Measurements from ENCODE around the gene NDUFS1. TPM values are rescaled to one million over a fixed set of nuclear protein-coding genes. Genes with fewer than 3 reads are reported as not detected.
A peak's percentile ranks its signal among the peaks of the same experiment; 100 is the strongest.

The NDUFS1 gene
- total RNA-seq, 1 experiment from 2014 or later: 106 TPM

- no peaks in the 10 kb centered on the region for H3K27me3 ChIP-seq (ENCODE audit: control insufficient read depth, insufficient read depth, low read length)
- in situ Hi-C loops (cut with HindIII; ENCODE audit: low pct_unique_long_range_greater_than_20kb, low sequenced_read_pairs) (no loop called here), intact Hi-C loops (cut with micrococcal nuclease; ENCODE audit: unreplicated experiment) (no loop called here)
- H3K4me1 ChIP-seq (ENCODE audit: control insufficient read depth, insufficient read depth, low read length): no peaks in the 10 kb centered on the region
- no peaks in the 10 kb centered on the region for H3K9me3 ChIP-seq (ENCODE audit: control insufficient read depth, insufficient read depth, low read depth, low read length)
- no peak overlapping the region for H3K4me3 ChIP-seq (ENCODE audit: low read depth in 2 of 2, low read length in 2 of 2)
- DNase-seq (ENCODE audit: low read depth, low spot score) (no peak), ATAC-seq (no peak)
- peaks cover 43% of the 10 kb centered on the region for H3K36me3 ChIP-seq (ENCODE audit: control insufficient read depth, insufficient read depth, low read length)
- ChIA-PET CTCF (no interaction called here), POLR2A (interaction anchor here (0.7 kb wide), 1 partner anchor 73 kb away, joined by 4 read pairs; no protein-coding TSS in a partner anchor)
- BruUV-seq (replicated peaks): no TSS peak
- TF ChIP-seq TCF7L2 (IDR thresholded peaks at IDR 0.05; ENCODE audit: low read depth, low read length): no peak
- TF ChIP-seq, protein P1, sequence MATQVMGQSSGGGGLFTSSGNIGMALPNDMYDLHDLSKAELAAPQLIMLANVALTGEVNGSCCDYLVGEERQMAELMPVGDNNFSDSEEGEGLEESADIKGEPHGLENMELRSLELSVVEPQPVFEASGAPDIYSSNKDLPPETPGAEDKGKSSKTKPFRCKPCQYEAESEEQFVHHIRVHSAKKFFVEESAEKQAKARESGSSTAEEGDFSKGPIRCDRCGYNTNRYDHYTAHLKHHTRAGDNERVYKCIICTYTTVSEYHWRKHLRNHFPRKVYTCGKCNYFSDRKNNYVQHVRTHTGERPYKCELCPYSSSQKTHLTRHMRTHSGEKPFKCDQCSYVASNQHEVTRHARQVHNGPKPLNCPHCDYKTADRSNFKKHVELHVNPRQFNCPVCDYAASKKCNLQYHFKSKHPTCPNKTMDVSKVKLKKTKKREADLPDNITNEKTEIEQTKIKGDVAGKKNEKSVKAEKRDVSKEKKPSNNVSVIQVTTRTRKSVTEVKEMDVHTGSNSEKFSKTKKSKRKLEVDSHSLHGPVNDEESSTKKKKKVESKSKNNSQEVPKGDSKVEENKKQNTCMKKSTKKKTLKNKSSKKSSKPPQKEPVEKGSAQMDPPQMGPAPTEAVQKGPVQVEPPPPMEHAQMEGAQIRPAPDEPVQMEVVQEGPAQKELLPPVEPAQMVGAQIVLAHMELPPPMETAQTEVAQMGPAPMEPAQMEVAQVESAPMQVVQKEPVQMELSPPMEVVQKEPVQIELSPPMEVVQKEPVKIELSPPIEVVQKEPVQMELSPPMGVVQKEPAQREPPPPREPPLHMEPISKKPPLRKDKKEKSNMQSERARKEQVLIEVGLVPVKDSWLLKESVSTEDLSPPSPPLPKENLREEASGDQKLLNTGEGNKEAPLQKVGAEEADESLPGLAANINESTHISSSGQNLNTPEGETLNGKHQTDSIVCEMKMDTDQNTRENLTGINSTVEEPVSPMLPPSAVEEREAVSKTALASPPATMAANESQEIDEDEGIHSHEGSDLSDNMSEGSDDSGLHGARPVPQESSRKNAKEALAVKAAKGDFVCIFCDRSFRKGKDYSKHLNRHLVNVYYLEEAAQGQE (IDR thresholded peaks at IDR 0.05; ENCODE audit: insufficient read depth in 1 of 2, low read depth in 2 of 2, low read length in 1 of 2): no peak
- TF ChIP-seq, protein P2, sequence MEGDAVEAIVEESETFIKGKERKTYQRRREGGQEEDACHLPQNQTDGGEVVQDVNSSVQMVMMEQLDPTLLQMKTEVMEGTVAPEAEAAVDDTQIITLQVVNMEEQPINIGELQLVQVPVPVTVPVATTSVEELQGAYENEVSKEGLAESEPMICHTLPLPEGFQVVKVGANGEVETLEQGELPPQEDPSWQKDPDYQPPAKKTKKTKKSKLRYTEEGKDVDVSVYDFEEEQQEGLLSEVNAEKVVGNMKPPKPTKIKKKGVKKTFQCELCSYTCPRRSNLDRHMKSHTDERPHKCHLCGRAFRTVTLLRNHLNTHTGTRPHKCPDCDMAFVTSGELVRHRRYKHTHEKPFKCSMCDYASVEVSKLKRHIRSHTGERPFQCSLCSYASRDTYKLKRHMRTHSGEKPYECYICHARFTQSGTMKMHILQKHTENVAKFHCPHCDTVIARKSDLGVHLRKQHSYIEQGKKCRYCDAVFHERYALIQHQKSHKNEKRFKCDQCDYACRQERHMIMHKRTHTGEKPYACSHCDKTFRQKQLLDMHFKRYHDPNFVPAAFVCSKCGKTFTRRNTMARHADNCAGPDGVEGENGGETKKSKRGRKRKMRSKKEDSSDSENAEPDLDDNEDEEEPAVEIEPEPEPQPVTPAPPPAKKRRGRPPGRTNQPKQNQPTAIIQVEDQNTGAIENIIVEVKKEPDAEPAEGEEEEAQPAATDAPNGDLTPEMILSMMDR (IDR thresholded peaks at IDR 0.05): no peak
- no peak for TF ChIP-seq SIN3A (IDR thresholded peaks at IDR 0.05; ENCODE audit: borderline replicate concordance, insufficient read depth, low read depth, low read length)
- no peak for TF ChIP-seq POLR2AphosphoS5 (IDR thresholded peaks at IDR 0.05; ENCODE audit: low read depth, low read length)
- no peak overlapping the region for H3K27ac ChIP-seq (ENCODE audit: low read length)
Measured at GRCh38 chr2:206143451-206143850, 15.8 kb downstream of the NDUFS1 start.

GRCh38 chr2:206127656-206128055, 31.6 kb downstream of the NDUFS1 start:
- no peaks in the 10 kb centered on the region for H3K4me1 ChIP-seq (ENCODE audit: control insufficient read depth, insufficient read depth, low read length)
- in situ Hi-C loops (cut with HindIII; ENCODE audit: low pct_unique_long_range_greater_than_20kb, low sequenced_read_pairs): no loop called here
- H3K4me3 ChIP-seq (ENCODE audit: low read depth in 2 of 2, low read length in 2 of 2): no peak overlapping the region
- H3K27me3 ChIP-seq (ENCODE audit: control insufficient read depth, insufficient read depth, low read length): no peaks in the 10 kb centered on the region
- H3K27ac ChIP-seq (ENCODE audit: low read length): no peak overlapping the region
- POLR2A ChIA-PET: no interaction called here
- H3K36me3 ChIP-seq (ENCODE audit: control insufficient read depth, insufficient read depth, low read length): peaks cover 41% of the 10 kb centered on the region
- intact Hi-C loops (cut with micrococcal nuclease; ENCODE audit: unreplicated experiment): no loop called here
- TF ChIP-seq, protein P1 (IDR thresholded peaks at IDR 0.05; ENCODE audit: insufficient read depth in 1 of 2, low read depth in 2 of 2, low read length in 1 of 2): no peak
- TF ChIP-seq SIN3A (IDR thresholded peaks at IDR 0.05; ENCODE audit: borderline replicate concordance, insufficient read depth, low read depth, low read length) (no peak), POLR2AphosphoS5 (IDR thresholded peaks at IDR 0.05; ENCODE audit: low read depth, low read length) (no peak), TCF7L2 (IDR thresholded peaks at IDR 0.05; ENCODE audit: low read depth, low read length) (no peak)
- TF ChIP-seq, protein P2 (IDR thresholded peaks at IDR 0.05): no peak
- no peak for DNase-seq (ENCODE audit: low read depth, low spot score)
- no TSS peak for BruUV-seq (replicated peaks)
- ATAC-seq: peak; percentile 84
- CTCF ChIA-PET: no interaction called here
- no peaks in the 10 kb centered on the region for H3K9me3 ChIP-seq (ENCODE audit: control insufficient read depth, insufficient read depth, low read depth, low read length)

All from Panc1 (cell line).